ENCODE results near the gene SULT1A4. TPM values are rescaled to one million over a fixed set of nuclear protein-coding genes. Genes with fewer than 3 reads are reported as not detected.

SULT1A4 gene
- total and polyA plus RNA-seq, 10 of the 15 experiments (the other 5 are each of a cell fraction or from before 2014, with no cell fraction given): 0.13 to 1.3 (median 0.46) TPM; not detected in 2

Small RNAs within 50 kb of the gene (small RNA-seq; reads per million reads assigned to genes)
- not detected for gene AC133555.2

Other genes with a start within 250 kb of the SULT1A4 start
- 0.38 and 0.40 TPM in 2 replicates for gene NPIPB11, start 53.2 kb upstream of the SULT1A4 start, total RNA-seq (2014; rRNA removed)
- gene NPIPB11, start 53.2 kb upstream of the SULT1A4 start, total RNA-seq (2014; rRNA removed; fragmentation: Illumina TruSeq; extraction: Trizol): 1.4 and 1.7 TPM in 2 replicates
- gene NPIPB11, start 53.2 kb upstream of the SULT1A4 start, total RNA-seq (2021): 2.1 and 2.7 TPM in 2 replicates
- gene NPIPB11, start 53.2 kb upstream of the SULT1A4 start, polyA plus RNA-seq (2011; rRNA removed): 1.3 and 2.4 TPM in 2 replicates
- gene NPIPB11, start 53.2 kb upstream of the SULT1A4 start, polyA plus RNA-seq (2014; fragmentation: Illumina TruSeq; extraction: Trizol): 4.2 and 5.0 TPM in 2 replicates
- gene NPIPB11, start 53.2 kb upstream of the SULT1A4 start, polyA plus RNA-seq (2014; fragmentation: Nextera tagmentation; extraction: Ambion mirVana): under 1 TPM; 0.16 to 0.53 TPM
- 4.8 and 5.5 TPM in 2 replicates for gene NPIPB11, start 53.2 kb upstream of the SULT1A4 start, polyA plus RNA-seq (2014; rRNA removed)
- 1 to 10 TPM; 2.1 to 2.3 TPM for gene NPIPB11, start 53.2 kb upstream of the SULT1A4 start, polyA plus RNA-seq (2016; fragmentation: Nextera tagmentation; extraction: Ambion mirVana)
- 56.1 and 58.3 TPM in 2 replicates for gene BOLA2, start 5.6 kb upstream of the SULT1A4 start, total RNA-seq (2014; rRNA removed)
- 12.7 and 14.1 TPM in 2 replicates for gene BOLA2, start 5.6 kb upstream of the SULT1A4 start, total RNA-seq (2014; rRNA removed; fragmentation: Illumina TruSeq; extraction: Trizol)
- 3.4 and 5.5 TPM in 2 replicates for gene BOLA2, start 5.6 kb upstream of the SULT1A4 start, total RNA-seq (2021)
- 12.8 and 15.9 TPM in 2 replicates for gene BOLA2, start 5.6 kb upstream of the SULT1A4 start, polyA plus RNA-seq (2011; rRNA removed)
- 8.0 and 9.8 TPM in 2 replicates for gene BOLA2, start 5.6 kb upstream of the SULT1A4 start, polyA plus RNA-seq (2014; fragmentation: Illumina TruSeq; extraction: Trizol)
- gene BOLA2, start 5.6 kb upstream of the SULT1A4 start, polyA plus RNA-seq (2014; fragmentation: Nextera tagmentation; extraction: Ambion mirVana): 10 to 100 TPM; 19.6 to 22.8 TPM
- gene BOLA2, start 5.6 kb upstream of the SULT1A4 start, polyA plus RNA-seq (2014; rRNA removed): 56.7 and 75.2 TPM in 2 replicates
- 10 to 100 TPM; 19.0 to 19.3 TPM for gene BOLA2, start 5.6 kb upstream of the SULT1A4 start, polyA plus RNA-seq (2016; fragmentation: Nextera tagmentation; extraction: Ambion mirVana)
- gene SLX1B, start 5.4 kb upstream of the SULT1A4 start, total RNA-seq (2014; rRNA removed): 11.2 and 14.7 TPM in 2 replicates
- gene SLX1B, start 5.4 kb upstream of the SULT1A4 start, total RNA-seq (2014; rRNA removed; fragmentation: Illumina TruSeq; extraction: Trizol): 15.9 and 19.6 TPM in 2 replicates
- gene SLX1B, start 5.4 kb upstream of the SULT1A4 start, total RNA-seq (2021): 2.8 and 34.0 TPM in 2 replicates
- gene SLX1B, start 5.4 kb upstream of the SULT1A4 start, polyA plus RNA-seq (2011; rRNA removed): 1.7 and 14.4 TPM in 2 replicates
- gene SLX1B, start 5.4 kb upstream of the SULT1A4 start, polyA plus RNA-seq (2014; fragmentation: Illumina TruSeq; extraction: Trizol): 4.0 and 6.9 TPM in 2 replicates
- 1 to 10 TPM; 1.6 to 5.5 TPM for gene SLX1B, start 5.4 kb upstream of the SULT1A4 start, polyA plus RNA-seq (2014; fragmentation: Nextera tagmentation; extraction: Ambion mirVana)
- gene SLX1B, start 5.4 kb upstream of the SULT1A4 start, polyA plus RNA-seq (2014; rRNA removed): 14.1 and 24.1 TPM in 2 replicates
- 10 to 100 TPM in 1 of 2 experiments, 1 to 10 TPM in 1; 6.0 to 20.3 TPM for gene SLX1B, start 5.4 kb upstream of the SULT1A4 start, polyA plus RNA-seq (2016; fragmentation: Nextera tagmentation; extraction: Ambion mirVana)
- 5.8 and 9.0 TPM in 2 replicates for gene NPIPB12, start 46.5 kb downstream of the SULT1A4 start, total RNA-seq (2014; rRNA removed)
- 14.6 and 21.0 TPM in 2 replicates for gene NPIPB12, start 46.5 kb downstream of the SULT1A4 start, total RNA-seq (2014; rRNA removed; fragmentation: Illumina TruSeq; extraction: Trizol)
- gene NPIPB12, start 46.5 kb downstream of the SULT1A4 start, total RNA-seq (2021): 26.4 and 32.4 TPM in 2 replicates
- gene NPIPB12, start 46.5 kb downstream of the SULT1A4 start, polyA plus RNA-seq (2011; rRNA removed): 19.8 and 30.0 TPM in 2 replicates
- 36.5 and 52.5 TPM in 2 replicates for gene NPIPB12, start 46.5 kb downstream of the SULT1A4 start, polyA plus RNA-seq (2014; fragmentation: Illumina TruSeq; extraction: Trizol)
- gene NPIPB12, start 46.5 kb downstream of the SULT1A4 start, polyA plus RNA-seq (2014; fragmentation: Nextera tagmentation; extraction: Ambion mirVana): 1 to 10 TPM; 1.4 to 6.2 TPM
- 28.7 and 41.3 TPM in 2 replicates for gene NPIPB12, start 46.5 kb downstream of the SULT1A4 start, polyA plus RNA-seq (2014; rRNA removed)
- gene NPIPB12, start 46.5 kb downstream of the SULT1A4 start, polyA plus RNA-seq (2016; fragmentation: Nextera tagmentation; extraction: Ambion mirVana): 10 to 100 TPM; 23.4 to 24.2 TPM
- gene SPN, start 203.3 kb downstream of the SULT1A4 start, total RNA-seq (2014; rRNA removed): 74.4 and 80.7 TPM in 2 replicates
- gene SPN, start 203.3 kb downstream of the SULT1A4 start, total RNA-seq (2014; rRNA removed; fragmentation: Illumina TruSeq; extraction: Trizol): 54.1 and 57.4 TPM in 2 replicates
- gene SPN, start 203.3 kb downstream of the SULT1A4 start, total RNA-seq (2021): 173 and 182 TPM in 2 replicates
- gene SPN, start 203.3 kb downstream of the SULT1A4 start, polyA plus RNA-seq (2011; rRNA removed): 45.4 and 134 TPM in 2 replicates
- gene SPN, start 203.3 kb downstream of the SULT1A4 start, polyA plus RNA-seq (2014; fragmentation: Illumina TruSeq; extraction: Trizol): 144 and 150 TPM in 2 replicates
- 10 to 100 TPM; 16.2 to 42.8 TPM for gene SPN, start 203.3 kb downstream of the SULT1A4 start, polyA plus RNA-seq (2014; fragmentation: Nextera tagmentation; extraction: Ambion mirVana)
- gene SPN, start 203.3 kb downstream of the SULT1A4 start, polyA plus RNA-seq (2014; rRNA removed): 74.6 and 80.2 TPM in 2 replicates
- 100 to 1,000 TPM; 105 to 108 TPM for gene SPN, start 203.3 kb downstream of the SULT1A4 start, polyA plus RNA-seq (2016; fragmentation: Nextera tagmentation; extraction: Ambion mirVana)
- gene QPRT, start 219.3 kb downstream of the SULT1A4 start, total RNA-seq (2014; rRNA removed): 32.1 and 36.4 TPM in 2 replicates
- 15.6 and 16.4 TPM in 2 replicates for gene QPRT, start 219.3 kb downstream of the SULT1A4 start, total RNA-seq (2014; rRNA removed; fragmentation: Illumina TruSeq; extraction: Trizol)
- 34.8 and 35.7 TPM in 2 replicates for gene QPRT, start 219.3 kb downstream of the SULT1A4 start, total RNA-seq (2021)
- 25.7 and 43.0 TPM in 2 replicates for gene QPRT, start 219.3 kb downstream of the SULT1A4 start, polyA plus RNA-seq (2011; rRNA removed)
- gene QPRT, start 219.3 kb downstream of the SULT1A4 start, polyA plus RNA-seq (2014; fragmentation: Illumina TruSeq; extraction: Trizol): 19.2 and 19.9 TPM in 2 replicates
- gene QPRT, start 219.3 kb downstream of the SULT1A4 start, polyA plus RNA-seq (2014; fragmentation: Nextera tagmentation; extraction: Ambion mirVana): 1 to 10 TPM; 2.7 to 6.9 TPM
- gene QPRT, start 219.3 kb downstream of the SULT1A4 start, polyA plus RNA-seq (2014; rRNA removed): 30.1 and 31.3 TPM in 2 replicates
- gene QPRT, start 219.3 kb downstream of the SULT1A4 start, polyA plus RNA-seq (2016; fragmentation: Nextera tagmentation; extraction: Ambion mirVana): 10 to 100 TPM; 31.4 to 34.7 TPM